ENCODE data around the gene EHBP1.

DNA sequence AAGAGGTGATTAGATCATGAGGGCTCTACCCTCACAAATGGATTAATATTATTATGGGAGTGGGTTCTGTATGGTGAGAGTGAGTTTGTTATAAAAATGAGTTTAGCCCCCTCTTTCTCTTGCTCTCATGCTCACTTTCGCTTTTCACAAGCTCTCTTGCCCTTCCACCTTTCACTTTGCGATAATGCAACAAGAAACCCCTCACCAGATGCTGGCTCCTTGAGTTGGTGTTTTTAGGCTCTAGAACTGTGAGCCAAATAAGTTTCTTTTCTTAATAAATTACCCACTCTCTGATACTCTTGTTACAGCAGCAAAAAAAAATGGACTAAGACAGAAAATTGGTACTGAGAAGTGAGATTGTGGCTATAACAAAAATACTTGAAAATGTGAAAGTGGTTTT is 106.5 kb downstream of the EHBP1 start:
- TF ChIP-seq, protein P1, sequence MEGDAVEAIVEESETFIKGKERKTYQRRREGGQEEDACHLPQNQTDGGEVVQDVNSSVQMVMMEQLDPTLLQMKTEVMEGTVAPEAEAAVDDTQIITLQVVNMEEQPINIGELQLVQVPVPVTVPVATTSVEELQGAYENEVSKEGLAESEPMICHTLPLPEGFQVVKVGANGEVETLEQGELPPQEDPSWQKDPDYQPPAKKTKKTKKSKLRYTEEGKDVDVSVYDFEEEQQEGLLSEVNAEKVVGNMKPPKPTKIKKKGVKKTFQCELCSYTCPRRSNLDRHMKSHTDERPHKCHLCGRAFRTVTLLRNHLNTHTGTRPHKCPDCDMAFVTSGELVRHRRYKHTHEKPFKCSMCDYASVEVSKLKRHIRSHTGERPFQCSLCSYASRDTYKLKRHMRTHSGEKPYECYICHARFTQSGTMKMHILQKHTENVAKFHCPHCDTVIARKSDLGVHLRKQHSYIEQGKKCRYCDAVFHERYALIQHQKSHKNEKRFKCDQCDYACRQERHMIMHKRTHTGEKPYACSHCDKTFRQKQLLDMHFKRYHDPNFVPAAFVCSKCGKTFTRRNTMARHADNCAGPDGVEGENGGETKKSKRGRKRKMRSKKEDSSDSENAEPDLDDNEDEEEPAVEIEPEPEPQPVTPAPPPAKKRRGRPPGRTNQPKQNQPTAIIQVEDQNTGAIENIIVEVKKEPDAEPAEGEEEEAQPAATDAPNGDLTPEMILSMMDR (IDR thresholded peaks at IDR 0.05; ENCODE audit: low read length), result no peak
- TF ChIP-seq EZH2 (IDR thresholded peaks at IDR 0.05; ENCODE audit: borderline replicate concordance, low read length), result no peak
